Thoracic aorta (tissue), 2 donors: ENCODE results near the gene ZNF592. TPM values are rescaled to one million over a fixed set of nuclear protein-coding genes. Genes with fewer than 3 reads are reported as not detected.
A peak's percentile ranks its signal among the peaks of the same experiment; 100 is the strongest.

Experiments used
- ATAC-seq: fragments of 150-250 bp; one replicate; pipeline ENCODE4 v1.8.0; 2017; ENCODE audit warnings: low read depth; ENCODE audit not compliant: insufficient number of reproducible peaks, low FRiP score
- DNase-seq: peaks from one replicate; pipeline ENCODE4 v3.0.0-alpha.2; 2020; ENCODE audit warnings: low spot score
- H3K27ac ChIP-seq, 2 donors: fragments of 200-600 bp; sonication (generic); 1 replicate in 1 of 2; 2 replicates in 1 of 2; pipeline ENCODE4 v1.5.1; 2016; ENCODE audit warnings: mild to moderate bottlenecking in 2 of 2, moderate library complexity in 2 of 2
- H3K27me3 ChIP-seq: fragments of 200-600 bp; sonication (generic); replicated peaks from 2 replicates; pipeline ENCODE4 v1.6.0; 2016; ENCODE audit warnings: mild to moderate bottlenecking; ENCODE audit not compliant: insufficient read depth
- H3K36me3 ChIP-seq: fragments of 200-600 bp; sonication (generic); one replicate; pipeline ENCODE4 v1.5.1; 2016
- H3K4me1 ChIP-seq, 2 donors: fragments of 200-600 bp; sonication (generic); 1 replicate in 1 of 2; 2 replicates in 1 of 2; pipeline versions ENCODE4 v1.5.1 to v1.6.0; 2016; ENCODE audit warnings: low read depth in 2 of 2, mild to moderate bottlenecking in 1 of 2; ENCODE audit not compliant: control insufficient read depth in 1 of 2
- H3K4me3 ChIP-seq: fragments of 200-600 bp; sonication (generic); 2 replicates; pipeline ENCODE4 v1.5.1; 2016; ENCODE audit warnings: mild to moderate bottlenecking
- H3K9me3 ChIP-seq: fragments of 200-600 bp; sonication (generic); 2 replicates; pipeline ENCODE4 v1.5.1; 2016
- total RNA-seq, 2 donors: library from RNA; depleted of rRNA; stranded (reverse); fragments of >200 nt; gene quantifications; one replicate each; pipeline versions ENCODE4 v1.1.0 to v1.2.3, GENCODE V29; 2016
- TF ChIP-seq, protein P1 (sequence below): fragments of 200-600 bp; sonication (generic); IDR thresholded peaks from one replicate; pipeline ENCODE4 v1.5.1; 2019; ENCODE audit warnings: antibody characterized with exemption

The ZNF592 gene
- total RNA-seq, 2 donors from 2014 or later, result 24.4 to 26.7 TPM

DNA sequence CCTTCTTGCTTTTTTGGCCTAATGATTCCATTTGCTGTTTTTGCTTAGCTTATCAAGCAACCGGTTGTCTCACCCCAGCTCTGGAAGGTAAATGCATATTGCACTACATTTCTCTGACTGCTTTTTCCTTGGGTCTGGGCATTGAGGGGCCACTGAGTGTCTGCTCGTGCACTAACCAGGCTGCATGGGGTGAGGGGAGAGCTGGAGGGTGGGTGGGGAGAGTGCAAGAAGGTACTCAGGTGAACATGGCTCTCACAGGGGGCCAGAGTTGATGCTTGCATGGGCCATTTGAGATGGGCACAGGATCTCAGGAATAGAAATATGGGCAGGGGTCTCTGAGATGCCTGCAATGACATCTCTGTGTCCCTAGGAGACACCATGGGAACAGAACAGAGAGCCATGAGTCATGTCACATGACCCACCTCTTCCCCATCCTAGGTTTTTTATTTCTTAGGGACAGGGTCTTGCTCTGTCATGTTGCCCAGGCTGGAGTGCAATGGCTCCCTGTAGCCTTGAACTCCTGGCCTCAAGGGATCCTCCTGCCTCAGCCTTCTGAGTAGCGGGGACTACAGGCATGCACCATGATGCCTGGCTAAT, 75.0 kb downstream of the ZNF592 start:
- no peaks in the 10 kb centered on the region for H3K27me3 ChIP-seq
- TF ChIP-seq, protein P1, sequence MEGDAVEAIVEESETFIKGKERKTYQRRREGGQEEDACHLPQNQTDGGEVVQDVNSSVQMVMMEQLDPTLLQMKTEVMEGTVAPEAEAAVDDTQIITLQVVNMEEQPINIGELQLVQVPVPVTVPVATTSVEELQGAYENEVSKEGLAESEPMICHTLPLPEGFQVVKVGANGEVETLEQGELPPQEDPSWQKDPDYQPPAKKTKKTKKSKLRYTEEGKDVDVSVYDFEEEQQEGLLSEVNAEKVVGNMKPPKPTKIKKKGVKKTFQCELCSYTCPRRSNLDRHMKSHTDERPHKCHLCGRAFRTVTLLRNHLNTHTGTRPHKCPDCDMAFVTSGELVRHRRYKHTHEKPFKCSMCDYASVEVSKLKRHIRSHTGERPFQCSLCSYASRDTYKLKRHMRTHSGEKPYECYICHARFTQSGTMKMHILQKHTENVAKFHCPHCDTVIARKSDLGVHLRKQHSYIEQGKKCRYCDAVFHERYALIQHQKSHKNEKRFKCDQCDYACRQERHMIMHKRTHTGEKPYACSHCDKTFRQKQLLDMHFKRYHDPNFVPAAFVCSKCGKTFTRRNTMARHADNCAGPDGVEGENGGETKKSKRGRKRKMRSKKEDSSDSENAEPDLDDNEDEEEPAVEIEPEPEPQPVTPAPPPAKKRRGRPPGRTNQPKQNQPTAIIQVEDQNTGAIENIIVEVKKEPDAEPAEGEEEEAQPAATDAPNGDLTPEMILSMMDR, result no peak
- DNase-seq (no peak), ATAC-seq (no peak)
- H3K9me3 ChIP-seq, result no peaks in the 10 kb centered on the region
- H3K36me3 ChIP-seq, result no peaks in the 10 kb centered on the region
- peaks cover 52 to 98% of the 10 kb centered on the region in 2 donors for H3K4me1 ChIP-seq
- no peak overlapping the region for H3K4me3 ChIP-seq
- peak overlapping the region; percentile 14 to 45 for H3K27ac ChIP-seq

DNA sequence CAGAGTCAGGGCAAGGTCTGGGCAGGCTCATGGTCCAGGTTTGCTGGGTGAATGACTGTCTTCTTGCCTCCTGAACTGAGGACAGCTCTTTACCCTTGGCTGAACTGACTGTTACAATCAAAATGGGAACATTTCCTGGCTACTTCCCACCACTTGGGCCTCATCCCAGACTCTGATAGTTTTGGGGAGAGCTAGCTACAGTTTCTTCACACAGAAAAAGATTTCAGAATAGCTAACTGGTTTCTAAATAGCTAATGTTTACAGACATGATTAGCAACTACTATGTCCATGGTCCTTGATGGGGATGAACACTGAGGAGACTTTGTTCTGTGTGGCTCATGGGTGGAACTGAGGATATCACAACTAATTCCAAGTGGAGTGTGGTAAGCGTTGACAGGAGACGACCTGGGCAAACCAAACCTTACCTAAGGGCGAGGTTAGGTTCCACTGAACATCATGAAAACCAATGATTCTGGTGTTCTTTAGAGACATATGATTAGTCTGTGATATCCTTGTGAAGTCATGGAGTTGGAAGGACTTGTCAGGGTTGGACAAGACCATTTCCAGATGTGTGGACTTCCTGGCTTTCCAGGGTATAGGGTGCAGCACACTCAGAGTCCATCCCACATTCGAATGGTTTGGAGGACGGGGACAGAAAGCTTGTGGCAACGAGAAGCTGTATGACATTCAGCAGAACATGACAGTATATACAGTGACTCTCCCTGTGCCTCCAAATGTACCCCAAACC, 76.0 kb downstream of the ZNF592 start:
- no peak for ATAC-seq
- Histone ChIP-seq H3K27ac (peak overlapping the region; percentile 14 to 45), H3K36me3 (no peaks in the 10 kb centered on the region), H3K27me3 (no peaks in the 10 kb centered on the region), H3K9me3 (no peaks in the 10 kb centered on the region), H3K4me1 (peaks cover 48 to 100% of the 10 kb centered on the region in 2 donors), H3K4me3 (no peak overlapping the region)
- no peak for DNase-seq
- TF ChIP-seq, protein P1, result no peak

DNA sequence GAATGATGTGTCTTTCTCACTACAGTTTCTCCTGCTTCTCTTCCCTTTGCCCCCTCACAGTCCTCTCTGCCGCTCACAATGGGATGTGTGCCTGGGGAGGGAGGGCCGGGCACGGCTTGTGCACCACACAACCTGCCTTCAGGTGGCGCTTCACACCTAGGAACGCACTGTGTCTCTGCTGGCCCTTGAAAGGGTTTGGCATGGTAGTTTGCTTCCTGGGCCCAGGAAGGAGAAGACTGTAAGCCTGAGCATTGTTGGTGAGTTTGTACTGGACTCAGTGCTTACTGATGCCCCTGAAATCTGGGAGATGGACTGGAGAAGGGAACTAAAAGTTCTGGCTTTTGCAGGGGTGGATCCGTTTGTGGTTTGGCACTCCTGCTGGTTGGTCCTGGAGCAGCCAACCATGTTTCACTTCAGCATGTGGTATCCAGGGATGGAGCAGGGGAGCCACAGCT, 78.0 kb downstream of the ZNF592 start:
- Histone ChIP-seq H3K27ac (peak overlapping the region; percentile 55 to 60), H3K4me3 (no peak overlapping the region), H3K9me3 (no peaks in the 10 kb centered on the region), H3K36me3 (no peaks in the 10 kb centered on the region), H3K27me3 (no peaks in the 10 kb centered on the region), H3K4me1 (peaks cover 30 to 98% of the 10 kb centered on the region in 2 donors)
- no peak for ATAC-seq
- DNase-seq, result no peak
- TF ChIP-seq, protein P1, result no peak

DNA sequence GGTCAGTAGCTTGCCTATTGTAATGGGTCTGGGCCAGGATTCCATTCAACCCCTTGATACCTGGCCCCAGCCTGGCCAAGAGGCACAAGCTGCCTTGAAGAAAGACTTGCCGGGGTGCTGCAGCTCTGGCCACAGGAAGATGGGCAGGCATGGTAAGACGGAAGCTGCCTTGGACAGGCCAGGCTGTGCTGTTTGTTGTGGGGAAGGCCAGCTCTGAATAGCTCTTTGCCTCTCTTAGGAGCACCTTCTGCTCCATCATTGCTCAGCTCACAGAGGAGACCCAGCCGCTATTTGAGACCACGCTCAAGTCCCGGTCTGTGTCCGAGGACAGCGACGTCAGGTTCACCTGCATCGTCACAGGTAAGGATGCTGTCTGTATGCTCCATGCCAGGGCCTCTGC, 78.9 kb downstream of the ZNF592 start:
- DNase-seq, result no peak
- no peak for ATAC-seq
- H3K4me3 ChIP-seq, result no peak overlapping the region
- H3K4me1 ChIP-seq, result peaks cover 29 to 98% of the 10 kb centered on the region in 2 donors
- no peaks in the 10 kb centered on the region for H3K9me3 ChIP-seq
- peak overlapping the region; percentile 55 to 60 for H3K27ac ChIP-seq
- no peaks in the 10 kb centered on the region for H3K27me3 ChIP-seq
- no peaks in the 10 kb centered on the region for H3K36me3 ChIP-seq
- TF ChIP-seq, protein P1, result no peak

DNA sequence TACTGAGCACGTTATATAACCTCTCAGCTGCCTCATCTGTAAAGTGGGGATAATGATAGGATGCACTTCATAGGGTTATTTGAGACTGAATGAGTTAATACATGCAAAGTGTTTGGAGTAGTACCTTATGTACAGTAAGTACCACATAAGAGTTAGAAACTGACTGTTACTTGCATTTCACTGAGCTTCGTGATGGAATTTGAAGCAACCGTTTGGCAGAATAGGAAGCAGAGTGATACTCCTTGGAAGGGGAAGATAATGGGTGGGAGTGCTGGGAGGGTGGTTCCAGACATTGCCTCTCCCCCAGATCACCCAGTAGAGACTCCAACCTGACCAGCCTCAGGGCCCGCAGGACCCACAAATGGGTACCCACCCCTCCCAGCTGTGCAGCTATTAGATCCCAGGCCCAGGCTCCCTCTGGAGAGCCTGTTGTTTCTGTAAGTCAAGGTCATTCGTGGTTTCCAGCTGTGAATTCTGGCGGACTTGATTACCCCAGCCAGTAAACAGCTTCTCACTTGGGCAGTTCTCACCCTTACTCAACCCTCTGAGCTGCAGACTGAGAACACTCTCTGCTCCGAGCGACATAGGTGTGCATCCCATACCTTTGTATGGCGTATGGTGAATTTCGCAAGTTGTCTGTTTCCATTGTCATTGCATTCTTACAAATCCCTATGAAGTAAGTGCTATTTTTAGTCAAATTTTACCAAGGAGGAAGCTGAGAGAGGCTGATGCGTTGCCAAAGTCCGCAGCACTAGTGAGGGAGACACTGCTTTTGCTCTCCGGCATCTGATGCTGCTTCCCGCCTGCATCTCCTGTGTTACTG, 79.9 kb downstream of the ZNF592 start:
- H3K9me3 ChIP-seq, result no peaks in the 10 kb centered on the region
- peaks cover 30 to 98% of the 10 kb centered on the region in 2 donors for H3K4me1 ChIP-seq
- H3K27me3 ChIP-seq, result no peaks in the 10 kb centered on the region
- ATAC-seq (no peak), DNase-seq (no peak)
- peak overlapping the region; percentile 43 to 60 for H3K27ac ChIP-seq
- TF ChIP-seq, protein P1, result no peak
- H3K36me3 ChIP-seq, result peaks cover 6% of the 10 kb centered on the region
- peak overlapping the region; percentile 3 for H3K4me3 ChIP-seq
